HG03565 (cell line): Measurements from ENCODE around the gene CDK6.

Source experiments
- ATAC-seq: cut with Tn5 transposase; IDR thresholded peaks from one replicate; pipeline ENCODE4 v1.9.1; 2021; ENCODE audit warnings: mild to moderate bottlenecking, moderate library complexity; ENCODE audit not compliant: unreplicated experiment

CDK6 gene

DNA sequence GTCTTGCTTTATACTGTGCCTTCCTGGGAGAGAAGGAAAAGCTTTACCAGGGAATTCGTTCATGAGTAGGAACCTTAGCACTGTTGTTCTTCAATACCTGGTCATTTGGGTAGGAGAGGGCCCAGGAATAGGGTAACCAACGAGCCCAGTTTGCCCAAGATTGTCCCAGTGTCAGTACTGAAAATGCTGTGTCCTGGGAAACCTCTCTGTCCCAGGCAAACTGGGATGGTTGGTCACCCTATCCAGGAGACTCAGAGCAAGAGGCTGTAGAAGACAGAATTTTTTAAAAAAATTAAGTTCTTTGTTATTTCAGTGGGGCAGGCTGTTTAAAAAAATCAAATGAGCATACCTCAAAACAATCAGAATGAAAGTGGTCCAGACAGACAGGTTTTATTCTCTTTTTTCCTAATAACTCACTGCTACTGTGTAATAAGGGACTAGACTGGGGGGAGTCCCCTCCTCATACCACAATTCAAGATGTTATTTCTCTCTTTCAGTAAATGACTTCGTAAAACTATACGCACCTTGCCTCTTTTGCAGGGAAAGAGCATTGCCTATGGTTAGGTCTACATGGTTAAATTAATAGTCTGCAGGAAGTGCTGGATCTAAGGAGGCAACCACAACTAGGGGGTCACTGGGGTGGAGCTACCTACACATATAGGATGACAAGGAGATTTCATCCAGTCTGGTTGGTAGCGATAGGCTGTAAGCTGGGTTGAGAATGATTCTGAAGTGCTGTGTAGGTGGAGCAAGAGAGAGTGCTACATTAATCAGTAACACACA lies 205.1 kb downstream of the CDK6 start:
- peak; percentile 46 for ATAC-seq

DNA sequence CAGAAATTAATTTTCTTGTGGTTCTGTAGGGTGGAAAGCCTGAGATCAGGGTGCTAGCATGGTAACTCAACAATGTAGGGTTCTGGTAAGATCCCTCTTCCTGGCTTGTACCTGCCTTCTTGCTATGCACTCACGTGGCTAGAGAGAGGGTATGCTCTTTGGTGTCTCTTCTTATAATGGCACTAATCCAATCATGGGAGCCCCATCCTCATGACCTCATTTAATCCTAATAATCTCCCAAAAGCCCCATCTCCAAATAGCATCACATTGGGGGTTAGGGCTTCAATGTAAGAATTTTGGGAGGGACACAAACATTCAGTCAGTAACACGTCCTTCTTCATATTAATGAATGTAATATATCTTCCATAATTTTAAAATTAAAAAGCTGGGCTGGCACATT lies 206.6 kb downstream of the CDK6 start:
- ATAC-seq, result no peak

DNA sequence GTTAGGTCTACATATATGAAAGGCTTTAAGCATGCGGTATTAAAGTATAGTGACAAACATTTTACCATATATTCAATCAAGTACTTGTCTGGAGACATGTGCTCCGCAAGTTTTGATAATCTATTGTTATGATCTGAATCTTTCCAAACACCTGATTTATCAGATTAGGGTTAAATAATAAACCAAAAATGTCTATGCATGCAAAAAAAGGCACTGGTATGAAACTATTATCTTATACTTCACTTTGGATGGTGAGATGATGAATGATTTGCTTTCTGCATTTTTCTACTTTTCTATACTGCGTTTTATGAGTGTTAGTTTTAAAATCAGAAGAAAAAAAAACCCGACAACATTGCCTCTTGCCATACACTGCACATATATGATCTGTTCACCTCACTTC lies 208.4 kb downstream of the CDK6 start:
- no peak for ATAC-seq

DNA sequence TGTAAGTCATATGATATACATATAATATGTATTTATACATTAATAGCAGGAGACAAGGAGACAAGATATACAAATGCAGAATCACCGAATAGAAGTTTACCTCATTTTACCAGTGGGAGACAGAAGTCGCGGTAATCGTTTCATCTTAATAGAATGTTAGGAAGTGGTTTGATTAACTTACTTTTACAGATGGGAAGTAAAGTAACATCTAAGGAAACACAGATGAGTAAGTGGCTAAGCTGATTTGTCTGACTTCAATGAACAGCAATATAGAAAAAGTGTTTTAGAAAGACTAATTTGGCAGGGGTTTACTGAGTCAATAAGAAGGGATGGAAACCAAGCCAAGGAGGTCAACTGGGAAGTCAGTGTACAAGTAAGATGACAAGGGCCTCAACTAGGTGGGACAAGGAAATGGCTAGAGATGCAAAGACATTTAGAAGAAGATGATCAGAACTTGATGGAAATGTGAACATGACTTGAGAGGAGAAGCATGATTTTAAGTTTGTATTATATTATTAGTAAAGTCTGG lies 210.0 kb downstream of the CDK6 start:
- no peak for ATAC-seq

DNA sequence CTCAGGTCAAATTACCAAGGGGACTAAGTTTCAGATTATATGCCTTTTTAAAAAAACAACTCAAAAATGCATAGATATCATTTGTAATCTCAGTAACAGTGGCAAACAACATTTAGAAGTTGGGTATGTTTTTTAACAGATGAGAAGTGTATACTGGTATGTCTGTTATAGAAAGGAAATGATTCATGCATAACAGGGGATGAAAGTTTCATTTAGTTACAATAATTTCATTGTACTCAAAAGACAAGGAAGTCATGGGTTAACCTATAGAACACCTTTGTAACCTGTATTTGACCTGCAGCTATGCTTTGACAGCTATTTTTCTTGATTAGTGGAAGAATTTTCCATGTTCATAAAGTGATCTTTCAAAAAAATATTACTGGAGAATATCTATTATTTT lies 210.8 kb downstream of the CDK6 start:
- ATAC-seq, result no peak

DNA sequence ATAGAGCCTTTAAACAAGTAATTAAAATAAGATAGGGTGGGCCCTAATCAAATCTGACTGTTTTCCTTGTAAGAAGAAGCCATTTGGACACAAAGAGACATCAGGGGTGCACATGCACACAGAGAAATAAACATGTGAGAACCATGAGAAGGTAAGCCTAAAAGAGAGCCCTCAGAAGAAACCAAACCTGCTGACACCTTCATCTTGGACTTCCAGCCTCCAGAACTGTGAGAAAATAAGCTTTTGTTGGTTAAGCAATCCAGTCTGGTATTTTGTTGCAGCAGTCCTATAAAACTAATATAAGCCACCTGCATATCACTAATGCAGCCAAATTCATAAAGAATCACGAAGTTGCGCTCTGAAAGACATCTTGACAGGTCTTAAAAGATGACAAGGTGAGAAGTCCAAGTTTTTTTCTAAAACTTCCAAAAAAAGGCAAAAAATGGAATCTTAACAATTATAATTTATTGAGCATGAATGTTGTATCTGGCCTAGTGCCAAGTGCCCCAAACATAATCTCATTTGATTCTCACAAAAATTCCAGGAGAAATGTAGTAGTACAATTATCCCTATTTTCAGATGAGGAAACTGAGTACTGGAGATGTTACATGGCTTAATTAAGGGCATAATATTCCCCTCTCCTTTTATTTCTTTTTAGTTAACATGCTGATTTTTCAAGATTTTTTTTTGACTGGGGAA lies 211.9 kb downstream of the CDK6 start:
- ATAC-seq, result no peak

DNA sequence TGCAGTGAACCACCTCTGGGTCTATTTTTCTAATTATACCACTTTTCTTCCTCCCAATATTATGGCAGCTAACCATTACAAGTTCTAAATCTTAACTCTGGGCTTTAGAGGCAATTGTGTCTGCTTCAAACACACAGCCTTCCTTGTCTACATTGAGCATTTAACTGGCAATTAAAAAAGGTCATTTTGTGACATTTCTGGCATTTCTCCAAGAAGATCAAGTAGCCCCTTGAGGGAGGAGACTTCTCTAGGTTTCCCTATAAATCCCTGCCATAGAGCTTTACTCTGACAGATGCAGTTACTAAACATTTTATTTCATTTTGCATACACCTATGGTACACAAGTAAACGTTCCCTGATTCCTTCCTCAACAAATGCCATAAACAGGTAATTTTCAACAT lies 212.8 kb downstream of the CDK6 start:
- no peak for ATAC-seq

DNA sequence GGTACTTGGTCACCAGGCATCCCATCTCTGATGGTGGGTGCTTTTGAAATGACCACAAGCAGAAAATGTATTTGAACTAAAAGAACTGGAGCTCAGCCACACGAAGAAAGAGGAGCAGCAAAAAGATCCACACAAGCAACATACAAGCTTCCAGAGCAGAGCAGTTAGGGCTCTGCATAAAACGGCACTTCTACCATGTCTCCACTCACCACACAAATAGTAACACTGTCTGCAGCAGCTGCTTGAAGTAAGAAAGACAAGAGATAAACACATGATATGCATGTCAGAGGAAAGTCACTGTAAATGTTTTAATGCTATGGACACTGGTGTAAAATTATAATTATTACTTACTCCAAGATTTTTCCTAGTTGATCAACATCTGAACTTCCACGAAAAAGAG lies 213.7 kb downstream of the CDK6 start:
- ATAC-seq, result no peak

DNA sequence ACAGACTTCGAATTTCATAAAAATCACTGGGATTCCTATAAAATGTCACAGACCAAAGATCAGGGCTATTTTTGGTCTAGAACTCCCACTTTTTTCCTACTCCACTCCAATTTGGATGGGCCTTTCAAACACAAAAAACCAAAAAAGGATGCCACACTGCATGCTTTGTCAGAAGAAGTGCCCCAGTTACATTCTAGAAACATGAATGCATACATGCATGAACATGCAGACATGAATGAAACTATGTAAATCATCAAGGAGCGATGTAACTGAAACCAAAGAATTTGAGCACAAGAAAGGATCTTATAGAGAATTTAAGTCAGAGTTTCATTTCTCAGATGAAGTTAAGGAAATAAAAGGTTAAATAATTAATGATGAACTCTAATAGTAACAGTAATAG lies 214.3 kb downstream of the CDK6 start:
- ATAC-seq, result peak; percentile 32

DNA sequence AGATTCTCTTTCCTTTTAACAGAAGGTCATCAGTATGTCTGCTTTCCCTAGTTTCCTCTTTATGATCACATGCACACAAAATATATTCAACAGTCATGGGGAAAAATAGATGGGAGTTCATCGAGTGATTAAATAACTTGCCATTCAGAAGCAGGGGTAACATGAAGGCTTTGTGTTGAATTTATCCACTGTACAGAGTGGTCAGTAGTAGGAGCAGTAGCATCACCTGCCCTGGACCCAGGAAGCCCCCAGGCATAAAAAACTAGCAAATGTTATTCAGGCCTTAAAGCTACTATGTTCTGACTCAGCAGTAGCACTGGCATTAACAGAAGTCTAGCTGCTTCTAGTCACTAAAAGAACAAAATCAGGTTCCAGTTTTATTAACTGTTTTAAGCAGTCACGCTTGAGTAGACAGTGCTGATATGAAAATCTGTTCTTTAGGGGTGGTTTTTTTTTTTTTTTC lies 214.8 kb downstream of the CDK6 start:
- ATAC-seq, result peak; percentile 32

DNA sequence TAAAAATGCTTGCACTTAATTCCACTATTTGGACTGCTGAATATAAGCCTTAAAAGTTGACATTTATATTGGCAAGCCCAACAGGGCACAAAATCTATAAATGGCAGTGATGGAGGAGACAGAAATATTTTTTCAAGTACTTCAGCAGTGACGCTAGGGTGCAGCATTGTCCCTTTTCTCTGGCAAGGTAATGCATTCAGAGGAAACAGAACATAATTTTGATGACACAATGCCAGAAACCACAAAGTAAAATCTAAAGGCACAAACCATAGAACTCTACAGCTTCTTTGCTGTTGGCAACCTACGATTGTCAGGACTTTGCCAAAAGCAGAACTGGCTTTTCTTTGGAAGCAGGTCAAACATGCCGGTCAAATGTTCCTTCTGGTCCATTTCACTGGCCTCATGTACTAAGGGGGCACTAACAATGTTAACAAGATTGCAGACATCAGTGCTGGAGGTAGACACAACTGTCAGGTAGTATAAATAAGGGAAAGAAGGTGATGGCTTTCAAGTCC lies 215.3 kb downstream of the CDK6 start:
- peak; percentile 72 for ATAC-seq

DNA sequence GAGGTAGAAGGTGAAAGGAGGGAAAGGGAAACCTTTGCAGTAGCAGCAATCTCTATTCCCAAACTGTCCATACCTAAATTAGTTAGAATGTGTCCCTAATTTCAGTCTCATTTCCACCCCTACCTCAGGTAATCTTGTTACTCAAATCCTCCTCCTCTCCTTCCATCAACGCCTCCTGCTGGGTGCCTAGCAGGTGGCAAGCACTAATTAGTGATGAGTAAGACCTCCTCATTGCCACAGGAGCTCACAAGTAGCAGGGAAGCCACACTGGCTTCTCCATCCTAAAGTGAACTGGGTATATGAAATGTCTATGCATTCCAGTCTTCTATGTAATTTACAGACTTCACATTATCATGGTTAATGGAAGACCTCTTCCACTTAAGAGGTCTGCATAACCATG lies 220.5 kb downstream of the CDK6 start:
- no peak for ATAC-seq

DNA sequence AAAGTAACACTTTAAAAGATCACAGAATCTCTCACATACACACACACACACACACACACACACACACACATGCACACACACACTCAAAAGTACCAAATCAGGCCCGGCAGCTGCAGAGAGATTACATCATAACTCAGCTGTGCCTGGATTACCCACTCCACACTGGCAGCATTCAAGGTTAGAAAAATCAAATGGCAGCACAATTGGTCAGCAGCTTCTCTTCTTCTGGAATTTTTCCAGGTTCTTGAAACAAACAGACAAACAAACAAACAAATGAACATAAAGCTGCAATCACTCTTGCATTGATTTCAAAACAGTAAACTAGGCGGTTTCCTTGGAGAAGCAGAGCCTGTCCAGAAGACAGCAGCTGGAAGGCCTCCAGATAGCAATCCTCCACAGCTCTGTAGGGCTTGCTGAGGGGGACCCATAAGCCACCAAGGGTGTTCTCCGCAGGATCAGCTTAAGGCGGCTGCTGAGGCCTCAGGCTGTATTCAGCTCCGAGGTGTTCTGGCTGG lies 221.7 kb downstream of the CDK6 start:
- no peak for ATAC-seq

DNA sequence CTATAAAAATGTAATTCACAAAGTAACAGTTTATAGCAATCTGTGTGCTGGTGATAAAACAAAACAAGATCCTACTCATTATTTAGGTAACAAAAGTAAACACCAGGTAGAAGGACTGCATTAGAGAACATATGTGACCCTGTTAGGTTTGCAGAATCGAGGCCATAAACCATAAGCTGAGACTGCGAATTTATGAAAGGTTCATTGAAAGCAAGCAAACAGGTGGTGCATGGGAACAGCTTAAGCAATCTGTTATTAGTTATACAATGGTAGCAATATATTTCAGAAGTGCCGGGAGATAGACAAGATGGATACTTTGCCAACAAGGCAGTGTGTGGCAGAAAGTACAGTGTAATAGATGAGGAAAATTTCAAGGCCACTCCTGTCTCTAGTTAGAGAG lies 222.7 kb downstream of the CDK6 start:
- ATAC-seq, result no peak

DNA sequence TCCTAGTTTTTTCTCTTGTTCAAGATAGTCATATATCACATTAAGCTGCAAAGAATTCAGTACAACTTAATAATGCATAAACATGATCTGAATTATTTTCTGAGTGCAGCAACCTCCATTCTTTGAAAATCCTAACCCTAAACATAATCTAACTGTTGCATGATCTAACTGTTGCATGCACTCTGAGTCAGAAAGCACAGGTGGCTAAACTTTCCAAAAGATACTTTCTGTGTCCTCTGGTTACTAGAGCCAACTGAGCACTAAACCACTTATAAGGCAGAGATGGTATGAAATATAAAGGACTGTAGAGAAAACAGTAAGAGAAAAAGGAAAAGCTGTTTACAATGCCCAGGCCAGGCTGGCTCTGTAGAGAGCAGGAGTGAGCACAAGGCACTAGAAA lies 223.2 kb downstream of the CDK6 start:
- ATAC-seq, result no peak

DNA sequence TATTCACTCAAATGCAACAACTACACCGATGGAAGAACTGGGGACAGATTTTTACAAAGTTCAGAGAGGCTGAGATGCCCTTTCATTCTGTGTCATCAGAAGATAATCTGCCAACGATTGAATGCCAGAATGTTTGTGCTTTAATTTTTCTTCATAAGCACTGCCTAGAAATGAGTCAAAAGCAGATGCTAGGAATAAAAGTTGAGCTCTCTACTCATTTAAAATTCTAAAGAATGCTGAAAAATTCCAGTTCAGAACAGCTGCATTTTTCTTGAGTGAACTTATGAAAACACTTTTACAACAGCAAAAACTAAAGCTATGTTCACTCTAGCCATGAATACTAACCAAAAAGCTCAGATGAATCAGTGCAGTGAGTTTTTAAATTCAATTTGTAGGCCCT lies 223.9 kb downstream of the CDK6 start:
- no peak for ATAC-seq

DNA sequence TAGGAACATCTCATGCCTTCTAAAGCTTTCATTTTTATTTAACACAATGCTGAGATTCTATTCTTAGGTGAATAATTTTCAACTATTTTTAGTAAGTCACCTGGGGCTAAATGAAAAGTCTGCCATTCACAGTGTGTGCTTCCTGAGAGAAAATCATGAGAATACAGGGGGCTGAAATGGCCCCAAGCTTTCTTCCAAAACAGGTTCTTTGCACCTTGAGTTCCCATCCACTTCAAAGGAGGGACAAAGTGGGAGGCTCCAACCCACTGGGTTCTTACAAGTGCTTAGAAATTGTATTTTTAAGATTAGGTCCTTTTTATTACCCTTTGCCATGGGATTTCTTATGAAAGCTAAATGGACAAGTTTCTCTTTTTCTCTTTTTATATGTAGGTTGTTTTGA lies 224.6 kb downstream of the CDK6 start:
- ATAC-seq, result no peak

DNA sequence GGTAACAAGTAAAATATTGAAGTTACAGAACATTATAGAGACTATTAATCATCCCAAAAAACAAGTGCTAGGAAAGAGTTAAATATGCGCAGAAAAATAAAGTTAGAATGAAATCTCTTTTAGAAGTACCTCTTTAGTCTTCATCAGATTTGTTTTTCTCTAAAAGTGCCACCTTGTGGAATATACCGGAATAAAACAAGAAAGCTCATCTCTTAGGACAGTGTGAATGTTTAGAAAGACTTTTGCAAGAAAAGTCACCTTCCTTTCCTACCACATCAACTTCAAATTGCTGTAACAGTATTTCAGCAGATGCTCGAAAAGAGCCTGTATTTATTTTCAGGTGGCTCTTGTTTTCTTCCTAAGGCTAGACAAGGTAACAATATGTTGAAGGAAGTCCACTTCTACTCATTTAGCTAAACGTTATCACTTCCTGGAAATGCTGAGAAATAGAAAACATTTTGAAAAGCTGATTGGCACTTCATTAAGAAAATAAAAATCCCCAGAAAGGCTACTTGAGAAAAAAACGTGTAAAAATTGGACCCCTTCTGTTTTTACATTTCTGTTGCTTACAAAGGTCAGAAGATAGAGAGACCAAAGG lies 226.4 kb downstream of the CDK6 start:
- ATAC-seq, result no peak

DNA sequence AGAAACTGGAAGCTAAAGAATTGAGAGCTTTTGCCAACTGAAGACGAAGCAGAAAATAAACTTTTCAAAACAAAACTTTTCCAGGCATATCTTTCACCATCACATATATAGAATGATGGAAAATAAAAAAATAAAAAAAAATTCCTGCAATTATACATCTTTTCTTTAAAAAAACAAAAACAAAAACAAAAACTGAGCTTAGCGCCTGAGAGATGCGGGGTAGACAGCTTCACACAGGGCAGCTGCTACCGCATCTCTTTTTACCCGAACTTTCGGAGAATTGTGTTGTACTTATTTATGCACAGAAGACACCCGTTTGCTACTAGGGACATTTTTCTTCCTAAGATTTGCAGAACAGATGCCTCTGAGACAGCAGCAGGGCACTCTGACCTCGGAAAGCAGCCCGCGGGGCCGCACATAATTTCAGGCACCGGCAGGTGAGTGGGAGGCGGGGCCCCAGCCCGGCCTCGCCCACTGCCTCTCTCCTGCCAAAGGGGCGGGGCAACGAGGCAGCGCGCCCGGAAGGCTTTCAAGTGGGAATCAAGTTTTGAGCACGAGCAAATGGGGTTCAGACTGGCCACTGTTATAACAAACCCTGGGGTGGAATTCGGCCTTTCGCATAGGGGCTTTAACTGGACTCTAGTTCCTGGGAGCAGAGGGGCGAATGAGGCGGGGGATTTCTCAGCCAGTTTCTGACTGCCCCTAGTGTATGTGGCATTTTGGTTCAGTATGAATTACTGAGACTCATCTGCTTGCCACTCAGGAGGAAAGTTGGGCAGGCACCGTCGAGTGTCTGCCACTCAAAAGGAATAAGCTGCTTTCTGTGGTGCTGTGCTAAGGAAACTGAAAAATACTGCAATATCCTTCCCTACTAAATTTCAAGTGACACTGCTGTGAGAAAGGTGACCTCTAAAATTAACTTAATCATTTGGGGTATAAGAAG lies 227.7 kb downstream of the CDK6 start:
- ATAC-seq, result no peak

DNA sequence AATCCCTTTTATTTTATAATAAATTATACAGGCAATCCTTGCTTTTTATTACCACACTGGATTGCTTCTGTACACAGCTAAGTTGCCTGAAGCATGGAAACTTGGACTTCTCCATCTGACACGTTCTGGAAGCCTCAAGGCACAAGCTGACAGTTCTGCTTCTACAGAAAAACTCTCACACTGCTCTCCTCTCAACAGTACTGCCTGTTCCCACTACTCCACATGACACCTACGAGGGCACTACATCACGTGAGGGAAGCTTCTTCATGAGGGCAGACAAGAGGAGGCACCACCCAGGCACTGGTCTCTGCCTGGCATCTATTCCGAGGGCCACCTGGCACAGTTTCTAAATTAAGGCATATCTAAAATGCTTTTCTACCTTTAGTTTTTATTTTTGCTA lies 229.4 kb downstream of the CDK6 start:
- ATAC-seq, result no peak
